HG02759 (cell line): ENCODE data around the gene SORCS3.

Source experiments
- ATAC-seq: cut with Tn5 transposase; IDR thresholded peaks from one replicate; pipeline ENCODE4 v1.9.1; 2021; ENCODE audit warnings: mild to moderate bottlenecking, moderate library complexity; ENCODE audit not compliant: unreplicated experiment

The SORCS3 gene

DNA sequence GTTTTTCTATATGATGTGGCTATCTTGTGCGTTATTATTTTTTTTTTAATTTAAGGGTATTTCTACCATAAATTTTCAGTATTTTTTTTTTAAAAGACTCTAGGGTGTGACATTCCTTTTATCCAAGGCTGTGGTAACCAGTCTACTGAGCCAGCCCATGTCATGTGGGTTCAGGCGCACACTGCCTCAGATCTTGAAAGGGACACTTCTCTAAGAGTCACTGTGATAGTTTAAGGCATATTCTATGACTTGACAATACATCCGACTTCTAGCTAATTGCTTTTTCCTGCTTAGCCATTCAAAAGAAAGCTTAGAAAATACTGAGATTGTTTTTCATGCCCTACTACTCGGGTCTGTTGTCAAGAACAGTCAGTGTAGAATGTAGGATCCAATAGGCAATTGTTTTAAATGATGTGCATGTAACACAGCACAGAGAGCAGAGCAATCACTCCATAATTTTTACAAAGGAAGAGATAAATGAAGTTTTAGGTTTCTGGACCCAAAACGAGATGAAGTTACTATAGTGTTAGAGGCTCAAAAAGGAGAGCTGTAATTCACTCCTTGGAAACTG, 263.7 kb downstream of the SORCS3 start:
- ATAC-seq, result no peak

DNA sequence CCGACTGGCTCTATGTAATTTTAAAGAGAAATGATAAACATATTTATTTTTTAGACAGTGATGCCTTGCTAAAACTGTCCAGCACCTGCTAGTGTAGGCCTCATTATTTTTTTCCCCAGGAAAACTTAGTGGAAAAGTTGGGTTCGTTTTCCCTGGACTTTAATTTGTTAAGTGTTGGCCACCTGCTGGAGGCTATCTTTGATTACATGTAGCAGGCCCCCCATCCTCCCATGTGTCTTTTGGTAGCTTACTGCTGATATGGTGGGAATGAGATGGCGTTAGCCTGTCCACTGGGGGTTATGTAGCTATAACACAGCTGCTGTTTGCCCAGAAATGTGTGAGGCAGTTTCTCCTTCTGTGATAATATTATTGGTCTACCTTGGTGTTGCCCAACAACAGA, 265.0 kb downstream of the SORCS3 start:
- no peak for ATAC-seq

DNA sequence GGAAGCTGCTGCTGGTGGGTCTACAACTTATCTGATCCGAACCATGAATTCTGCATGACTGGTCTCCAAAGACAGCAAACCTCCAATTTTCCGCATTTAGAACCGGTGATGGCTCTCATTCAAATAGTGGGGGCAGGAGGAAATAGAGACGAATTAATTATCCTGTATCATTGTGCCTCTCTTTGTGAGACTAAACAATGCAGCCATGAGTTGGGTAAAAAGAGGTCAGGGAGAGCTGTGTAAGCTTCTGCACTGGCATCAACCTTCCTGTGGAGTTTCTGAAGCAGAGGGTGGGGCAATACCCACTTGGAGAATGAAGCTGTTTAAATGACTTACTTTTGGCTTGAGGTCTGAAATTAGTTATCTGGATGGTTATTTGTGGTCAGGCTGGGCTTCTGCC, 266.4 kb downstream of the SORCS3 start:
- ATAC-seq, result no peak

DNA sequence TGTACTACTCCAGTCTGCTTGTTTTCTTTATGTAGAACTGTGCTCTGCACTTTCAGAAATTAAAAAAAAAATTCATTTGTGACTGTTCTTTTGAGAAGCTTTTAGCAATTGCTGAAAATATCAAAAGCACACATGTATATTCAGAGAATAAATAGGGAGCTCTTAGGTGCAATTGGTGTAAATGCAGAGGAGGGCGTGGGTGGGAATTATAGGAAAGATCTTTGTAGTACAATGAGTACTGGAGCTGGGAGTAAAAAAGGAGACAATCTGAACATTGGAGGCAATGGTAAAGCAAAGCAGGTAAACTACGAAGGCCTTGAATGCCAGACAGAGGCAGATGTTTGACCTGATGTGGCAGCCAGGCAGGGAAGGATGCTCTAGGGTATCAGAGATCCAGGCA, 267.5 kb downstream of the SORCS3 start:
- ATAC-seq, result no peak

DNA sequence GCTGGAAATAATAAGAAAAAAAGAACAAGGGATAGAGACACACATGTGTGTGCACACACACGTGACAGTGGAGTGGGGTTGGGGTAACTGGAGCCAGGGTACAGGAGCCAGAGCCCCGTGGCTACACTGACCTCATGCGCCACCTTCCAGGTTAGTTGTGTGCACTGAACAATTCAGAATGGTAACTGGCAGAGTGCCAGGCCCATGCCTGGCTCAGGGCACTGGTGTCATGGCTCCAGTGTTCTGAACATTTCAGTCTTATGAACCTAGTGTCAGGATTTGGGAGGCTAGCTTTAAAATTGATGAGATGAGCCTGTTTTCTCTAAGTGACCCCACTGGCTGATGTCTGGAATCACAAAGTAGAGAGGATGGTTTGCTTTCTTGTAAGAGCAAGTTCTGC, 269.6 kb downstream of the SORCS3 start:
- ATAC-seq, result no peak

DNA sequence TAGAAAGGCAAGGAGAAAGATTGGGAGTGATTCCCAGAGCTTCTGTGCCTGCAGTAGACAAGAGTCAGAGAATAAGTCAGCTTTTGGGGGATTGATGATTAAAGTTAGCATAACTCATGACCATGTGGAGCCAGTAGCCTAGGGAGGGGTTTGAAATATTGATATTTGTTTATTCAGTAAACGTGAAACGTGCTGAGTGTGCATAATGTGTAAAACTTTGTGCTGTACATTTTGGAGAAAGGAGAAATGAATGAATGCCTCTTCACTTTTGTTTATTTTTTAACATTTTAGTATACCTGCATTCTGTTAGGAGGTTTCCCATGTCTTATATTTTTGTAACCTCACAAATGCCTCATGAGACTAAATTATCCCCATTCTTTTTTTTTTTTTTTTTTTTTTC, 272.3 kb downstream of the SORCS3 start:
- ATAC-seq, result no peak

DNA sequence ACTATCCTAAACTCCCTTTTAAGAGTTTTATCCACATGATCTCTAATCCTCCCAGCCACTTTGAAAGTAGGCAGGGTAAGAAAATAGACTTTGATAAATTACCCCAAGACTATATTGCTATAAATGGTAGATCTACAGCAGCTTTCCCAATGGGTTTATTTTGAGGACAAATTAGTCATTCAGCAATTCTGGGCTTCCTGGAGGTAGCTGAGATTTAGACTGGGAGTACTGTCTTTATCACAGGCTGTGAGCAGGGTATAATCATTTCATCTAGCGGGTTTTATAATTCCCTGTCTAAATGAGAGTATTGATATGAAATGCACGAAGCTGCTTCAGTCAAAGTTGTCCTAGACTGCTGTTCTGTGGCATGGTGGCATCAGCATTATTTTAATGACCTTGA, 279.4 kb downstream of the SORCS3 start:
- no peak for ATAC-seq

DNA sequence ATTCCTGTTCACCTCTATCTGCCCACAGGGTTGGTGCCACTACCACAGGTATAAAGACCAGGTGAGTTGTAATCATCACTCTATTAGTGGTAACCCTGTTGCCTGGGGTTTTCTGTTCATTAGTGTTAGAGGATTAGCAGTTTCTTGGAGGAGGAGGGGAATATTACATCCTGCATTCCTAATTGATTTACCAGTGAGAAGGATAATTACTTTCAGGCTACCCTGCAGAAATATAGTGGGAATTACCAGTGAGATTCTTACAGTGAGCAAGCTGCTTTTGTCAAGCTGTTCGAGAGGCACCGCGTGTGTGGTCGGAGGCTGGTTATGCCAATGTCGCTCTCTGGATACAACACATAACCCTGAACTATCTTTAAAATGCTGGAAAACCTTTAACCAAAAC, 280.7 kb downstream of the SORCS3 start:
- ATAC-seq, result no peak

DNA sequence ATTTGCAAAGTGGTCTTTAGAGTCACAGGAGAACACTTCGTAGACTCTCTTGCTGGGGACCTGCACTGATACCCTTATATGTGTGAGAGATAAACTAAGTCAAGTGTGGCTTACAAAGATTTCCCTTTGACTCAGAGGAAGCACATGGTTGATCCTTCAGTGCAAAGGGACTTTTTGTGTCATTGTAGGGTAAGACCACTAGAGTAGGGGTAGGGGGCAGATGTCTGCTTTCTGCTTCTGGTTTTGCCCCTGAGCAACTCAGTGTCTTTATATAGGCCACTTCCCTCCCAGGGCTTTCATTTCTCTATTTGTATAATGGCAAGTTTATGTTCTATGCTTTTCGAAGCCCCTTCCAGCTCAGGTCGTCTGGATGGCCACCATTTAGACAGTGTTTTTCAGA, 281.7 kb downstream of the SORCS3 start:
- peak; percentile 95 for ATAC-seq

DNA sequence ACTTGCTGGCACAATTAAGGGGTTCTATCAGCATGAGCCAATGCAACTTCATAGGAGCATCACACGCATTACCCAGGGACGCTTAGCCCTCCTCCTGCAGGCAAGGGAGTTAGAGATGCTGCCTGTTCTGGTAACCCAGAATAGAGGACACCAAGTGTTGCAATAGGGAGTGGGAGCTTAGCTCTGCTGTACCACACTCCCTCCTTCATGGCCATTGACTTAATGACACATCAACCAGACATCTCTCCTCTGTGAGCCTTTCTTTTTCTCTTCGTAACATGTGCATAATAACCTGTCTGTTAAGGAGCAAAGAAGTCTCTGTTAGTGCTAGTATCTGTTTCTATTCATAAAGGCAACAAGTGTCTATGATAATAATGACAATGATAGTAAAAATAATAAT, 282.4 kb downstream of the SORCS3 start:
- ATAC-seq, result no peak

DNA sequence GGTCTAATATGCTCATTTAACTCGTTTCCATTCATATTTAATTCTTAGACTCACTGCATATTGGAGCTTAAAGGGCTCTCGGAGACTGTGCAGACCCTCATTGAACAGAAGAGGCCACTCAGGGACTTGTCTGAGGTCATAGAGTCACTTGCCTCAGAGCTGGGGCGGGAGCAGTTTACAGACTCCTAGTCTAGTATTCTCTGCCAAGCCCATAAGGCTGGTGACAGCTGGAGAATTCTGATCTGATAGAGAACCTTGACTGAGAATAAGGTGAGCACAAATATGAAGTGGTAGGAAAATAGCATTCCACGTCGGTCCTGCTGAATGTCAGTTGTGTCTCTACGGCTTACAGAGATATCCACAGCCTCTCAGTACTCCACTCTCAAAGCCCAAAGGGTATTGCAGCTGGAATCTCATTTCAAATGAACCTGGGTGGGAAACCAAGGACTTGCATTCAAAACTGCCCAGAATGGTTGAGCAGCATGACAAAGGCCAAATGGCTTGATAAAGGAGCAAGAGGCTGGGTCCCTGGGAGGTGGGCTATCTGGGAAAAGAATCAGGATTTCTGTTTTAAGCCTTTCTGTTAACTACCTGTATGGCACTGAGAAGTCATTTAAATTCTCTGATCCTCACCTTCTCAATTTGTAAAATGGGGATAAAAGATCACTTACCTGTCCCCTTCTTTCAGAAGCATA, 283.2 kb downstream of the SORCS3 start:
- no peak for ATAC-seq

DNA sequence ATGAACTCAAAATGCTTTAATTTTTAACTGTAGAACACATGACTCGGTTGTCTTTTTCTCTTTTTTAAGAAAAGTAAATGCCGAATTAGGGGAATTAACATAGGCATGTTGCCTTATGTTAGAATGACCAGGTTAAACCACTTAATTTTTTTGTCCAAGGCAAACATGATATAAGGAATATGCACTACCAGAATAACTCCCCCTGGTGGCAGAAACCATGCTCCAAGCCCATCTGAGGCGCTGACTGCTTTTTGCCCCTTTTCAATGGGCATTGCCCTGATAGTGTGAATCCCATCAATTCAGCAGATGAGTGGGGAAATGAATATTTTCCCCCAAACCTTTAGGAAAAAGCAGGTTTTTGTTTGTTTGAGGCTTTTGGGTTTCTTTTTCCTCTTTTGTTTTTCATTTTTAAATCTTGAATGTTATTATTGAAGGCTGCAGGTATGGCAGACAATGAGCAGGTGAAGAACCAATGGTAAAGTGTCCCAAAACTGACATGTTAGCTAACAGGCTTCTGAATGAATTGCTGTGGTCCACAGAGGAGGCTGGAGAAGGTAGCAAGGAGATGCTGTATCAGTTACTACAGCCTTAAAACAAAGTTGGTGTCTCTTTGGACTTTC, 284.3 kb downstream of the SORCS3 start:
- ATAC-seq, result no peak

DNA sequence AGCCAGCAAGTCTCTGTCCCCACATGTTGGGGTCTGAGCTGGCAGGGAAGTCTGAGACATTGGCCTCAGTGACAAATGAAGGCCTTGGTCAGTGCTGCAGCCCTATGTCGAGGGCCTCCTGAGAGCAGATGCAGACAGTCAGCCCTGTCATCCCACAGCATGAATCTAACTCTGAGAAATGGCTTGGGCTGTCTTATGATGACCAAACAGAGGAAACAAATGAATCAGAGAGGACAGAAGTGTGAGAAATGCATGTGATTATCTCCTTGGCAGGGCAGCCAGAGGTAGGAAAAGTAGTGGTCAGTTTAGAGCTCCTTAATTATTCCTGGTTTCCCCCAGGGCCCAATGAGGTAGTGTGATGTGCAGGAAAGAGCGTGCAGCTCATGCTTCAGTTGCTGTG, 287.6 kb downstream of the SORCS3 start:
- peak; percentile 48 for ATAC-seq

DNA sequence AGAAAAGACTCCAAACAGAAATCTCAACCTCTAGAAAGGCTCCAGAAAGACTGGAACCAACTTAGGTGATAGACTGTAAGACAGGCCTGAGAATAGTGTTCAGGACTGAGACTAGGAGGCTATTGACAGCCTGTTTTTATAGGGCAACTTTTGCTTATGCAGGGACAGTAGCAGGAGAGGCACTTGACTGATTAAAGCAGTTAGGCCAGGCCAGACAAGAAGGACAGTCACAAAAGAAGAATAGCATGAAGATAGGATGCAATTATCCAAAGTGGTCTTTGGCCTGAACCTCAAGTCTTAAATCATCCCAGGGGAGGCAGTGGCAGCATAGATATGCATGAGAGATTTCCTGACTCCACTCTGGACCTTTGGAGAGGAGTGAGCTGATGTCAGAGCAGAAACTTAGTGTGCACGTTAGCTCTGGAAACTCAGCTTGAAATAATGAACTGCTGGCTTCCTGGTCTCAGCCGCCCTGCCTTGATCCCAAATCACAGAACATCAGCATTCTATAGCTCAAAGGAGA, 290.6 kb downstream of the SORCS3 start:
- ATAC-seq, result no peak

DNA sequence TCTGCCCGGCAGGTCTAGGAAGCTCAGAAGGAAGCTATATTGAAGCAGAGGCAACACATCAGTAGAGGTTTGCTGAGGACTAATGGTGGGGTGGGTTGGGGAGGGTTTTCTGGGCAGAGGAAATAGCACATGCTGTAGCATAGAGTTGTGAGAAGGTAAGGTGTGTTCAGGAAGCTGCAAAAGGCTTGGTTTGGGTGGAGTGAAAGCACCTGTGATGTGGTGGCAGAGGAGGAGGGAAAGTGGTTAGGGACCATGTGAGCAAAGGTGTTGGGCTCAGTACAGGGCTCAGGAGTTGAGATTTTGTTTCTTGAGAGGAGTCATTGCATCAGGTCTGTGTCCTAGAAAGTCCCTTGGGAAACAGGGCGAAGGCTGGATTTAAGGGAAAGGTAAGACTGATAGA, 294.6 kb downstream of the SORCS3 start:
- no peak for ATAC-seq

DNA sequence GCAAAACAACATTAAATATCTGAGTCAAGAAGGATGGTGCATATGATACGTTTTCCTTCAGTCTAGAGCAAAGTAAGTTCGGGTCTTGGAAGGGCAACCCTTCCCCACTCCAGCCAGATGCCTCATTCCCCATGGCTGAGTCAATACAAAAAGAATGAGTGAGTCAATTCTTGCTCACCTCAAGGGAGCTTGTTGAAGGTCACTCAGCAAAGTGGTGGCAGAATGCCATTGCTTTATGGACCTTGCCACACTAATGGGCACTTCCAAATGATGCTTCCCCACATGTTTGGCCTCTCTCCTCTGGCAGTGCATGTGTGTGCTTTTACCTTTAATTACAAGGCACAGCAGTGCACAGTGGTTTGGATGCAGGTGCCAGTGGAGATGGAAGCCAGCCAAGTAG, 296.5 kb downstream of the SORCS3 start:
- no peak for ATAC-seq

DNA sequence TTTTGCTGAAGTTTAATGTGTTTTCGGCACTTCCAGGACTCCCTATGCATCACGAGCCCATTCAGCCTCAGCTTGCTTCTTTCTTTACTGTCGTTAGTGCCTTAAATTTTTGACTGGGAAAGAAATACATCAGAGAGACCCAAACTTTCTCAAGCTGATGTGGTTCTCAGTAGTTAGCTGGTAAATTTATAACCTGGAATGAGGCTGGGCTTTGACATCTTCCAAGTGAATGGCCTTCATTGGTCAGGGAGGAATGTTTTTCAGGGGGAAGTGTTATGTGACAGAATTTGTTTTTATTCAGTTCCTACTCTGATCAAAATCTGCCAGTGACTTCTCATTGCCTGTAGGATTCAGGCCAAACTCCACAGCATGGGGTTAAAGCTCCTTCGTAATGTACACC, 296.9 kb downstream of the SORCS3 start:
- ATAC-seq, result no peak

DNA sequence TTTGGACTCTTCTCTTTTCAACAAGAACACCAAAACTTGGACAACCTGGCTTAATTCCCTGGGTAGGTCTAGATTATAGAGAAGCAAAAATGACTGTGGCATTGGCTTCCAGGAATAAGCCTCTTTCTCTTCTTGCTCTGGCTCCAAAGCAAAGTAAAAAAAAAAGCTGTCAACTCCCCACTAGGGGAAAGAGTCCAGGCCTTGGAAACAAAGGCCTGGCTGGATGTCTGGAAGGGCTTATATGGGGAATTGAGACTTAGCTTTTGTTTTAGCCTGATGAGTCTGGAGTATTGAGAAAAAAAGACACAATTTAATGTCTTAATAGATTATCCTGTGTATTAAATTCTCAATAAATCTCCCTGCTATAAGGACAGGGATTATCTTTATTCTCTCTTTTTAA, 300.6 kb downstream of the SORCS3 start:
- ATAC-seq, result no peak

DNA sequence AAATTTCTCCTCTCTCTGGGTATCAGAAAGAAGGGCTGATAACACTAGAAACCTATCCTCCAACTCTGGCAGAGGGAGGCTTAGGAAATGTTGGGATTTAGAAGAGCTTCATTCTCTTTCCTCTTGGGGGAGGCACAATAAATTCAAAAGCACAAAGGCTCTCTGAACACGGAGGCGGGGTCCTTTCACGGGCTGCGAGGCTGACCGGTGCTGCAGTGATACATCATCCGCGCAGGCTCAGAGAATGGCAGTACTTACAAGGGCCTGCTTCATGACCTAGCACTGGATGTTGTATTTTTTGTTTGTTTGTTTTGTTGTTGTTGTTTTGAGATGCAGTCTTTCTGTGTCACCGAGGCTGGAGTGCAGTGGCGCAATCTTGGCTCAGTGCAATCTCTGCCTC, 306.2 kb downstream of the SORCS3 start:
- ATAC-seq, result no peak

DNA sequence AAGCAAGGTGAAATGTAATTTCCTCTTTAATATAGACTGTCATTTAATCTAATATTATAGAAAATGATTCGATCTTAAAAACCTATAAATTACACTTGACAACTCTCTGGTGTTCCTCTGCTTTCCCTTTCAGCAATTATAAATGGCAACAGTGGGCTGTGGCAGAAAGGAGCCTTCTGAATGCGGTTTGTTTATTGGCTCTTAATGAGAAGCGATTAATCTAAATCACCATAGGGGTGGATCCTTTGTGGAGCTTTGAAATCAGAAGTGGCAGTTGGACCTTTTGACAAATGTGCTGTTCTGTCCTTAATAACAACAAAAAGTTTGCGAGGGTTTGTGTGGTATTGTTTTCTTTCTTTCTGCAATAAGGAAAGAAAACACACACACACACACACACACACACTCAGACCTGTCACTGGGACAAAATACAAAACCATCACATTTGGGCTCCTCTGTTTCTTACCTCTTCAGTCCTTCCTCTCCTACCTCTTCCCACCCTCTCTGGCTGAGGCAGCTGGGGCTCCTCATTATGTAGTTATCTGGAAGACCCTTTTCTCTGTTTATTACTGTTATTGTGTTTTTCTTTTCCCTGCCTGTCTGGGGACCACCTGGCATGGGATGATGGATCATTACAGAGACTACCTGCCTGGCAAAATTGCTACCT, 316.2 kb downstream of the SORCS3 start:
- no peak for ATAC-seq

DNA sequence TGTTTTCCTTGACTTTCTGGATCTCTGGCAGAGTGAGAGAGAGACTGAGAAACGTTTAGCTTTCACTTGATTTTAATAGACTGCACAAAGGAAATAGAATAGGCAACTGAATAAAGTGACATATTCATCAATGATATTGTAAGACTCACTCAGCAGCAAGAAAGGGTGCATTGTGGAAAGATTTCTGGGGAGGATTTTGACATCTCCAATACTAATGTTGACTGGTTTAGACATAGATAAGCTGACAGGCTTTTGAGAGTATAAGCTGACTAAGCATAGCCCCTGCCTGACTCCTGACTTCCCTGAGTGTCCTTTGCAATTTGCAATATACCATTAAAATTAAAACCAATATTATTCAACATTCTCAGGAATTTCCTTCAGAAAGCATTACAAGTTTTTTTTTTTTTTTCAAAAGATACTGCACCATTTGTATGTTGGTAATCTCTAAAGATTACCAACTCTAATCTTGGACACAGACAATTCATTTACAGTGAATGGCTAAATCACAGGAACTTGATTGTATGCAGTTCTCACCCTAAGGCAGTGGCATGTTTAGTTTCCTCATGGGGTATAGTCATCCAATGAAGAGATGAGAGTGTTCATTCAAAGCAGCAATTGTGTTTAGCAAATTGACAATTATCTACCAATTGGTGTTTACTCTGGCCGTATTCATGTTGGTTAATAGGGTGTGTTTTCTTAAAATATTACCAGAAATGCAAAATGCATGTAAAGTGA, 325.6 kb downstream of the SORCS3 start:
- no peak for ATAC-seq
